Large intestine (tissue), 3 donors: Measurements from ENCODE around the gene CRYGB. TPM values are rescaled to one million over a fixed set of nuclear protein-coding genes. Genes with fewer than 3 reads are reported as not detected.
"Not testable (repeated sequence)": the region's sequence is repeated elsewhere in the genome, so short reads cannot be mapped to it uniquely, and the experiment has no call there.

ENCODE experiments used
- DNase-seq, 2 donors: peaks; one replicate each; pipeline versions ENCODE4 v3.0.0 to v3.0.0-alpha.2; 2013
- H3K27ac ChIP-seq: one replicate; pipeline ENCODE4 v1.5.1; 2013; ENCODE audit warnings: low read length
- H3K27me3 ChIP-seq: 2 replicates; pipeline ENCODE4 v1.6.1; 2013; ENCODE audit warnings: low read length; ENCODE audit not compliant: control insufficient read depth, insufficient read depth
- H3K36me3 ChIP-seq: 2 replicates; pipeline ENCODE4 v1.6.1; 2013; ENCODE audit warnings: low read length; ENCODE audit not compliant: control insufficient read depth, insufficient read depth
- H3K4me1 ChIP-seq: one replicate; pipeline ENCODE4 v1.6.1; 2013; ENCODE audit warnings: low read length; ENCODE audit not compliant: control insufficient read depth, insufficient read depth
- H3K4me3 ChIP-seq: one replicate; pipeline ENCODE4 v1.5.1; 2013; ENCODE audit warnings: low read length
- H3K9me3 ChIP-seq: one replicate; pipeline ENCODE4 v1.6.1; 2013; ENCODE audit warnings: mild to moderate bottlenecking, low read depth, low read length, moderate library complexity; ENCODE audit not compliant: control insufficient read depth
- WGBS: methylation state at CpG from one replicate; pipeline ENCODE4 v1.1.5; 2013; ENCODE audit warnings: low lambda C conversion rate; ENCODE audit not compliant: insufficient coverage; 5-methylcytosine and 5-hydroxymethylcytosine counted together
- polyA plus RNA-seq: library from polyadenylated mRNA; unstranded; fragments of 120-200 nt; gene quantifications from one replicate; pipeline ENCODE4 v1.2.1, GENCODE V29; 2013

Gene CRYGB
- polyA plus RNA-seq, 1 donor = not detected

DNA sequence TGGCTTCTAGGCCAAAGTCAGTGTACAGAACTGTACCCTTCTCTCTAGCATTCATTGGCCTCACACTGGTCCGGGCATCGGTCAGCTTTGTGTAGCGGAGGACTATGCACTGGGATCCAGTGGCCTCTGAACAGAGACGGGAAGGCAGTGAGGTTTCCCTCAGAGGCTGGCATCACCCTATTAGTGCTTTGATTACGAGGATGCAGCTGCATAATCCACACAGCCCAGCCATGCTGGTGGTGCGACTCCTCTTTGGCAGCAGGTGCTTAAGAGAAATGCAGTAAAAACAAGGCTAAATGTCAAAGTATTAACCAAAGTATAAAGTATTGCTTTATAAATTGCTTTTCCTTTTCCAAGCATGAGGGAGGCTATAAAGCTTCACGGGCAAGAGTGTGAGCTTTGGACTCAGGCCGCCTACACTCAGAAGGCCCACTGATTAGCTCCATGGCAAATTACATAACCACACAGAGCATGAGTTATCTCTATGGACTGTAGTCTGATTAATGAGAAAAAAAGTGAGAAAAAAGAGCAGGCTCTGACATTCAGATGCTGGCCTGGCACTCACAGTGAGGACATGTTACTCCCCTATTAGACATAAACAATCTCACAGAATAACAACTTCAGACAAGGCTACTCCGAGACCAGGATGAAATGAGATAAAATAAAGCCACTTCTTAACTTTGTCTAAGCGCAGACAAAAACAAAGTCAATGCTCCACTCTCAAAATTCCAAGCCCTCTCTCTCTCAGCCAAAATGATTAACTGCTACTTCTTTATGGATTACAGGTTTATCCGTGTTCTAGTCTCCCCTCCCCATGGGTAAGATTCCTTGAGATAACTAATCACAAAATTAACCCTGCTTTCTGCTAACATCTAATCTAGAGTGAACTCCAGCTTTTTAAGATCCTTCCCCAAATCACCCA is 9.9 kb downstream of the CRYGB start:
- peak; percentile 83 to 93 for DNase-seq
- Histone ChIP-seq H3K36me3 (no peaks in the 10 kb centered on the region), H3K27me3 (no peaks in the 10 kb centered on the region), H3K4me3 (no peak overlapping the region), H3K27ac (peak overlapping the region; percentile 71), H3K9me3 (no peaks in the 10 kb centered on the region), H3K4me1 (peaks cover 28% of the 10 kb centered on the region)
- WGBS = no CpG with 5 or more reads among the region's 11 CpGs

DNA sequence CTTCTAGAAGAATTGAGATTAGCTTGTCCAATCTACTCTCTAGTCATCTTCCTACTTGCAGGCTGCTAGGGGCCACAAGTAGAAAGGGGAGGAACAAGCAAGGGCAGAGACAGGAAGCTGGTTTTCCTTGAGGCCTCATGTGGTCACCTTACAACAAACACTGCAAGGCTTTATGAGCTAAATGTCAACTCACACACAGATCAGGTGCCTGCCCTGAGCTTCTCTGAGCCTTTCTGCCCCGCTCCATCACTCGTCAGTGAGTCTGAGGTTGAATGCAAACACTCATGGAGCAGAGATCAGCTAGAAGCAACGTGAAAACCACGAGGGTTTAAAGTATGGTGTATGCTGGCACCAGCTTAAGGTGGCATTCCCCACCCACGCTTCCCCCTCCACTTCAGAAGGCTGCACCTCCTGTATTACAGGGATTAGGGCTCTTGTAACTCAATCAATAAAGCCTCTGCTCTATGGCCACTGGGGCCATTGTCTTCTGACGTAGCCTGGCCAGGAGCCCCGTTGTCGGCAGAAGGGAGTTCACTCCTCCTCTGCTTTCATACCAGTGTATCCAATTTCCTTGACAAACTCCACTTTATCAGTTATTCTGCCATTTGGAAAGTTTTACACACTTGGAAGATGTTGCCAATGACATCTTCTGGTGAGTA is 10.9 kb downstream of the CRYGB start:
- H3K4me3 ChIP-seq = no peak overlapping the region
- H3K36me3 ChIP-seq = no peaks in the 10 kb centered on the region
- no CpG with 5 or more reads among the region's 8 CpGs for WGBS
- peak; percentile 12 to 60 for DNase-seq
- no peaks in the 10 kb centered on the region for H3K27me3 ChIP-seq
- H3K4me1 ChIP-seq = peaks cover 36% of the 10 kb centered on the region
- peak overlapping the region; percentile 71 for H3K27ac ChIP-seq
- H3K9me3 ChIP-seq = no peaks in the 10 kb centered on the region

DNA sequence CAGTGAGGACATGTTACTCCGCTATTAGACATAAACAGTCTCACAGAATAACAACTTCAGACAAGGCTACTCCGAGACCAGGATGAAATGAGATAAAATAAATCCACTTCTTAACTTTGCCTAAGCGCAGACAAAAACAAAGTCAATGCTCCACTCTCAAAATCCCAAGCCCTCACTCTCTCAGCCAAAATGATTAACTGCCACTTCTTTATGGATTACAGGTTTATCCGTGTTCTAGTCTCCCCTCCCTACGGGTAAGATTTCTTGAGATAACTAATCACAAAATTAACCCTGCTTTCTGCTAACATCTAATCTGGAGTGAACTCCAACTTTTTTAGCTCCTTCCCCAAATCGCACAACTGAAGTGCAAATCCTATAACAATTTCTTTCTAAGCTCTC is 15.2 kb downstream of the CRYGB start:
- Histone ChIP-seq H3K27me3 (no peaks in the 10 kb centered on the region), H3K4me3 (no peak overlapping the region), H3K27ac (no peak overlapping the region), H3K36me3 (no peaks in the 10 kb centered on the region), H3K4me1 (peaks cover 38% of the 10 kb centered on the region), H3K9me3 (no peaks in the 10 kb centered on the region)
- DNase-seq = no peak
- no CpG with 5 or more reads among the region's 6 CpGs for WGBS

DNA sequence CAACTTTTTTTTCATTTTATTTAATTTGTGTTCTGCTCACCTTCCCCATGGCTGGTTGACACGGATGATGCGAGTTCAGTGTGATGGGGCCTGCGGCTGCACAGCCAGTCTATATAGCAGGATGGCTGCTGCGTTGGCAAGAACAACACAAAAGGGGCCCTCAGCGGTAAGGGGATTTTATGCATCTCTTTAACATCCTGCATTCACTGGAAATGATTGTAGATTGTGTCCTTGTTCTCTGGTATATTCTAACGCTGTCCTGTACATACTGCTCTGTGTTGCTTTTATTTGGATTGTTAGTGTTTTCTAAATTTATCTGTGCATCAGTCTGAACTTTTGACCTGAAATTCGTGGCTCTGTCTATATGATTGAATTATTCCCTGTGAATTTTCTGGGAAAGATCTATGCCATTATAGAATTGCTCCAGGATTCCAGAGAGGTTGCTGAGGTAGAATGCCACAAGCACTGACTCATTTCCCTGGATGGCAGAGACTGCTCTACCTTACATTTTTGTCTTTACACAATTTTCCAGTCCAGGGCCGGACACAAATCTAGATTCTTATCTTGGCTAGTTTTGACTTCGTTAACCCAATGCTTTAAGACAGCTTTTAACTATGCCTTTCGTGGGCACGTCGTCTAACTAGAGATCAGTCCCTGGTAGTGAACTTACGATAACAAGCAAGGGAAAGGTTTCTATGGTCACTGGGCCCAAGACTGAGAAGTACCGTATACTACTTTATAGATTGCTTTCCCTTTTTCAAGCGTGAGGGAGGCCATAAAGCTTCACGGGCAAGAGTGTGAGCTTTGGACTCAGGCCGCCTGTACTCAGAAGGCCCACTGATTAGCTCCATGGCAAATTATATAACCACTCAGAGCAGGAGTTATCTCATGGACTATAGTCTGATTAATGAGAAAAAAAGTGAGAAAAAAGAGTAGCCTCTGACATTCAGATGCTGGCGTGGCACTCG is 15.9 kb downstream of the CRYGB start, which contains the start of gene CRYGC:
Gene CRYGC (minus strand): TSS at position 85 of the 968 bp plus-strand sequence. CDS start 36 bp downstream, at position 49.
- 24% methylated on average over 3 of the region's 19 CpGs for WGBS

DNA sequence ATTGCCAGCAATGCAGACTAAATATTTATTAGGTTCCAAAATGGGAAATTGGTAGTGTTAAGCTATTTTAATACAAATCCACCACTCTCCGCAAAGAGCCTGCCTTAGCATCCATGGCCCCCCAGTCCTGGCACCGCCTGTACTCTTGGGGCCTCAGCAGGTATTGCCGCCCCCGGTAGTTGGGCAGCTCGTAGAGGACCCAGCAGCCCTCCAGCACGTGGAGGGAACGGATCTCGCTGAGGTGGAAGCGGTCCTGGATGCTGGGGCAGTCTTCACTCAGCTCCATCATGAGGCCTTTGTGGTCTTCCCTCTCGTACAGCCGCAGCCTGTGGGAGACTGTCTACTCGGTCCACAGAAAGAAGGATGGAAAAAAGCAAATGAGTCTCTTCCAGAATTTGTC is 17.8 kb downstream of the CRYGB start:
- Histone ChIP-seq H3K4me1 (peaks cover 33% of the 10 kb centered on the region), H3K4me3 (no peak overlapping the region), H3K9me3 (no peaks in the 10 kb centered on the region), H3K36me3 (no peaks in the 10 kb centered on the region), H3K27ac (no peak overlapping the region), H3K27me3 (no peaks in the 10 kb centered on the region)
- no peak for DNase-seq
- 100% methylated on average over 2 of the region's 12 CpGs for WGBS

More for the DNA sequence above, 15.9 kb downstream of the CRYGB start, which contains the start of gene CRYGC:
- H3K27me3 ChIP-seq = no peaks in the 10 kb centered on the region
- H3K36me3 ChIP-seq = no peaks in the 10 kb centered on the region
- DNase-seq = peak; percentile 89 to 95
- peaks cover 37% of the 10 kb centered on the region for H3K4me1 ChIP-seq
- no peak within 1 kb of the TSS for H3K4me3 ChIP-seq
- H3K27ac ChIP-seq = peak within 1 kb of the TSS; percentile 50
- H3K9me3 ChIP-seq = no peaks in the 10 kb centered on the region

DNA sequence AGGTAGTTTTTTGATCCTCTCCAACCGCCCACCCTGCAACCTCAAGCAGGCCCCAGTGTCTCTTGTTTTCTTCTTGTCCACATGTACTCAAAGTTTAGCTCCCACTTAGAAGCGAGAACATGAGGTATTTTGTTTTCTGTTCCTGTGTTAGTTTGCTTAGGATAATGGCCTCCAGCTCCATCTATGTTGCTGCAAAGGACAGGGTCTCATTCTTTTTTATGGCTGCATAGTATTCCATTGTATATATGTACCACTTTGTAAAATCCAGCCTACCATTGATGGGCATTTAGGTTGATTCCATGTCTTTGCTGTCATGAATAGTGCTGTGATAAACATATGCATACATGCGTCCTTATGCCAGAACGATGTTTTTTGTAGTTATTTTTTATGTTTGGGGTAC is 18.9 kb downstream of the CRYGB start:
- Histone ChIP-seq H3K36me3 (no peaks in the 10 kb centered on the region), H3K9me3 (no peaks in the 10 kb centered on the region)
- WGBS = 100% methylated on average over 3 of the region's 4 CpGs

DNA sequence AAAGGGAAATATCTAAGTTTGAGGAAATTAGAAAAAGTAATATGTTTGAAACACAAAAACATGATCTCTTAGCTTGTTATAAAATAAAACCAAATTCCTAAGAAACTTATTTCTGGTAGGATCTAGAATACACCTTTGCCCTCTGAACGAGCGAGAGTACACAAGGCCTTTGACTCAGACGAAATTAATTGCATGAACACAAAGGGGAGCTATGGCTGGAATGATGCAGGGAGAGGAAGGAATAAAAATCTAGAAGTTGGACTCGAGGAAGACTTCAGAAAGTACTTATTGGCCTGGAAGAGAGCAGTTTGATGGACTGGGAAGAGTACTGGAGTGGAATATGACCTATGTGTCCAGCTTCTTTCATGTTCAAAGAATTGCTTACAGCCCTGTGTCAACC is 20.7 kb downstream of the CRYGB start:
- Histone ChIP-seq H3K36me3 (no peaks in the 10 kb centered on the region), H3K9me3 (no peaks in the 10 kb centered on the region), H3K27me3 (no peaks in the 10 kb centered on the region), H3K4me3 (no peak overlapping the region), H3K27ac (no peak overlapping the region), H3K4me1 (peaks cover 27% of the 10 kb centered on the region)
- 17% methylated on average over 1 of the region's 4 CpGs for WGBS
- DNase-seq = peak; percentile 18 to 64

More for the DNA sequence above, 18.9 kb downstream of the CRYGB start:
- no peak overlapping the region for H3K4me3 ChIP-seq
- no peak overlapping the region for H3K27ac ChIP-seq
- no peak for DNase-seq
- no peaks in the 10 kb centered on the region for H3K27me3 ChIP-seq
- peaks cover 33% of the 10 kb centered on the region for H3K4me1 ChIP-seq

DNA sequence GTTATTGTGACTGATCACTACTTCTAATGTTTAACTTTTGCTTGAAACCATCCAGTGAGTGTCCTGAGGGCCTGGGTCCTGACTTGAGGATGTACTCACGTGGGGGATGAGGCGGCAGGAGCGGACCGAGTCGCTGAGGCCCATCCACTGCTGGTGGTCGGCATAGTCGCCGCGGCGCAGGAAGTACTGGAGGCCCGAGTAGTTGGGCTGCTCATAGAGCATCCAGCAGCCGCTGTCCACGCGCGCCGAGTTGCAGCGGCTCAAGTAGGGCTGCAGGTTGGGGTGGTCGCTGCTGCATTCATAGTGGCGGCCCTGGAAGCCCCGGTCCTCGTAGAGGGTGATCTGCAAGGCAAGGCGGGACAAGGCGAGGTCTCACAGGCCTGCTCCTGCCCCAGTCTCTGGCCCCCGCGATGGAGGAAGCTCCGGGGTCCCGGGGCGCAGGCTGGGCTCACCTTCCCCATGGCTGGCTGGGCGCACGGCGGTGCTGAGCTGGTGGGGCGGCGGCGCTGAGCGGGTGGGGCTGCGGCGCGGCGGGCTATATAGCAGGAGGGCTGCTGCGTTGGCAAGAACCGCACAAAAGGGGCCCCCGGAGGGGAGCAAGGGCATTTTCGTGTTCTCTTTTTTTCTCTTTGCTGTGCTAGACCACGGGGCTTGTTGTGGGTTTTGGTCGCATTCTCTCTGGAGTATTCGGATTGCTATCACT is 21.8 kb downstream of the CRYGB start, which contains the start of gene CRYGD:
Gene CRYGD (minus strand): TSS at position 512 of the 703 bp plus-strand sequence. CDS start 51 bp downstream, at position 461.
- not testable (repeated sequence) for H3K27me3 ChIP-seq, H3K36me3 ChIP-seq, H3K27ac ChIP-seq, H3K9me3 ChIP-seq
- Histone ChIP-seq H3K4me3 (peak within 1 kb of the TSS; percentile 25), H3K4me1 (peaks cover 16% of the 10 kb centered on the region)
- no CpG with 5 or more reads among the region's 46 CpGs for WGBS
- DNase-seq = peak in 1 of 2 donors; percentile 26

DNA sequence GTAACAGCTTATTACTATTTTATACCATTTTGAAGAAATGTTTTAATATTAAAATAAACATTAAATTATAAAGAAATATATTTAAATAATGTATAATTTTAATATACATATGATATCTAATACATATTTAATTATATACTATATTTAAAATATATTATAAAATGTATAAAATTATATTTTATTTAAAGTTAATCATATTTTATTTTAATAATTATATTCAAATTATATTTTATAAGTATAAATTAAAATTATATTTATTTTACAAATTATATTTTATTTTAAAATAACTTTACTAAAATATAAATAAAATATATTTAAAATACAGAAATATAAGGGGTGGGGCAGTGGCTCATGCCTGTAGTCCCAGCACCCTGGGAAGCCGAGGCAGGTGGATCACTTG is 23.7 kb downstream of the CRYGB start:
- DNase-seq = no peak
- Histone ChIP-seq H3K9me3 (no peaks in the 10 kb centered on the region), H3K27ac (no peak overlapping the region), H3K36me3 (no peaks in the 10 kb centered on the region), H3K4me1 (peaks cover 15% of the 10 kb centered on the region), H3K4me3 (no peak overlapping the region), H3K27me3 (no peaks in the 10 kb centered on the region)
- no CpG with 5 or more reads among the region's 1 CpG for WGBS
